HEK293T (cell line): ENCODE results near the gene MAPK9.

ENCODE experiments used
- BHLHE40 ChIP-seq: fragments of 450-650 bp; IDR thresholded peaks from 2 replicates; pipeline ENCODE4 v1.6.1; 2016; ENCODE audit warnings: mild to moderate bottlenecking, moderate library complexity, borderline replicate concordance
- ZNF384 ChIP-seq: fragments of 450-650 bp; IDR thresholded peaks from 2 replicates; pipeline ENCODE4 v1.6.1; 2016

- TF ChIP-seq ZNF384 = no peak
- no peak for TF ChIP-seq BHLHE40
Observed at GRCh38 chr5:180202939-180203573, 88.8 kb downstream of the MAPK9 start.
